Muscle of arm (tissue), 12 donors: ENCODE results near the gene TM9SF3. TPM values are rescaled to one million over a fixed set of nuclear protein-coding genes. Genes with fewer than 3 reads are reported as not detected.

Experiments used
- DNase-seq: peaks from one replicate; pipeline ENCODE4 v3.0.0-alpha.2; 2013
- polyA plus RNA-seq, 12 donors: library from polyadenylated mRNA; unstranded; fragments of 120-200 nt; gene quantifications; one replicate each; pipeline ENCODE4 v1.2.1, GENCODE V29; 2013; ENCODE audit not compliant: insufficient read length in 12 of 12

TM9SF3 gene
- polyA plus RNA-seq, 12 donors = 82.7 to 149 (median 108) TPM; not detected in 1

DNA sequence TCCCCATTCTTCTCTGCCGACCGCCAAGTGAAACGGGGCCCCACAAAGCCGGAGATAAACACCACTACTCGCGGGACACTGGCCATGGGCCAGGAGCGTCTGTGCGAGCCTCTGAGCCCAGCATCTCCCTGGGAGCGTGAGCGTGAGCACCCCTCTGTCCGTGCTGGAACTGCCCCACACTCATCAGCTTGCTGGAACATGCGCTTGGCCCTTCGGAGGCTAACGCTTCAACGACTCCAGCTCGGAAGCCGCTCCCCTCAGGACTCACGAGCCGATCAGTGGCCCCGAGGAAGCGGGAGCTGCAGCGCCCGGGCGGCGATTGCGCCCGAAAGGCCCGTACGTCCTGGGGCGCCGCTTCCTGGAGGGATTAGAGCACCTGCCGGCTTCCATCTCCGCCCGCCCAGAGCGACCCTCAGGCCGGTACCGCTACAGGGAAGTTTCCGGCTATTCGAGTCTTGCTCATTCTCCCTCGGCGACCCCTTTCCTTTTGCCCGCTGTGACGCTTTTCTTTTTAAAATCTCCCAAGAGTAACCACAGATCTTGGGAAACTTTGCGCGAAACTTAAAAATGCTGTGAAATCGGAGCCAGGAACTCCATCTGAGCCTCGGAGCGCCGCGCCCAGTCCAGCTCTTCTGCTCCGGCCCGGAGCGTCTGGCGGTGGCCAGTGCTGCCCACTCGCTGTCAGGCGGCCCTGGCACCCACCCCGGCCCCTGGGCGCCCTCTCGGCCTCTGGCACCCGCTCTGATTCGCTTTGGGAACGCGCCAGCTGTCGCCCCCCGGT lies 74.1 kb downstream of the TM9SF3 start:
- DNase-seq = peak; percentile 15

- peak; percentile 16 for DNase-seq
Observed at GRCh38 chr10:96511044-96511945, 75.5 kb downstream of the TM9SF3 start.

- no peak for DNase-seq
Observed at GRCh38 chr10:96509017-96509641, 77.7 kb downstream of the TM9SF3 start.

GRCh38 chr10:96507044-96507443 lies 79.8 kb downstream of the TM9SF3 start:
- DNase-seq = no peak

DNA sequence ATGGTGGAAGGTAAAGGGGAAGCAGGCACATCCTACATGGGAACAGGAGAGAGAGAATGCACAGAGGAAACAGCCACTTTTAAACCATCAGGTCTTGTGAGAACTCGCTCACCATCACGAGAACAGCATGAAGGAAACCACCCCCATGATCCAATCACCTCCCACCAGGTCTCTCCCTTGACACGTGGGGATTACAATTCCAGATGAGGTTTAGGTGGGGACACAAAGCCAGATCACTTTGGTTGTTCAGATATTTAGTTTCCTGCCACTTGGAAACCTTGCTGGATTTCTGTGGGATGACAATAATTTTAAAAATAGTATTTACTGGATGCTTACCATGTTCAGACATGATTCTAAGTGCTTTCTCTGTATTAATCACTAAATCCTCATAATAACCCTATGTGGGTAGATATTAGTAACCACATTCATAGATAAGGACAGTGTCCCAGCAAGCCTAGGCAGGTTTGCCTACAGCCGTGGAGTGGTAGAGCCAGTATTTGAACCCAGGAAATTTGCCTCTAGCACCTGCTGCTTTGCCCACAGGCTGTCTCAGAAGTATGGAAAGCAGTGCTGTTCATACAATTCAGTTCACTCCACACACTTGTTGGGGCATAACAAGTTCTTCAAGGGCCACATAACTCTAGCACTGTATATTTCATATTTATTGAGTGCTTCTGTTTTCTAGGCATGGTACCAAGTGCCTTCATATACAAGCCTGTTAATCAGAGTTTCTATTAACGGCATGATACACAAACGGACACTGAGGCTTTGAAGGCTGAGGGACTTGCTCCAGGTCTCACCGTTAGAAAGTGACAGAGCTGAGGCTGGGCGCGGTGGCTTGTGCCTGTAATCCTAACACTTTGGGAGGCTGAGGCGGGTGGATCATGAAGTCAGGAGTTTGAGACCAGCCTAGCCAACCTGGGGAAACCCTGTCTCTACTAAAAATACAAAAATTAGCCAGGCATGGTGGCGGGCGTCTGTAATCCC lies 81.4 kb downstream of the TM9SF3 start:
- no peak for DNase-seq

DNA sequence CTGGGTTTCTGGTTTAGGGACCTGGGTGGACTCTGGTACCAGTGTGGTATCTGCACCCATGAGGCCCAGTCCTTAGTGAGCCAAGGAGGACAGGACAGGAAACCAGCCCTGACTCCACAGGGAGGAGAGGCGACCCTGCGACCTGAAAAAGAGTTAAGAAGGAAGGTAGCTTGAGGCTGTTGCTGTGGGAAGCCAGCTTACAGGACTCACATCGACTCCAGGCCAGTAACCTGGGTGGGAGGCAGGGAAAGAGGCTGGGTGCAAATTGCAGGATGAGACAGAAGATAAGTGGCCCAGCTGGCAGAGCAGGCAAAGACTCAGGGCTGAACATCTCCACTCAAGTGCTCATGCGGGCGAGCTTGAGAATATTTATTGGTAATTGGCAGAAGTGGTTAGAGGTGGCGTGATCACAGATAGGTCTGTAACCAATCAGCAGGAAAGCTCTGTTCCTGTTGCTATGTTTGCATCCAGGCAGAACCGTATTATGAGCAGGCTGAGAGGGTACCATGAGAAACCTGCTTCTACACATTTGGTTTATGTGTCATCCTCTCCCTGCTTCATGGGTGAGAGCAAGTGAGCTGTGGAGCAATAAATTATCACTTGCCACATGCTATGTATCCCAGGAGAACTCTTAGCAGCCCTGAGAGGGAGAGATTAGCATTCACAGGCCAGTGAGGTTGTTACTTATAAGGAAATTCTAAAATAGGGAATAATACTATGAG lies 84.1 kb downstream of the TM9SF3 start:
- DNase-seq = no peak

DNA sequence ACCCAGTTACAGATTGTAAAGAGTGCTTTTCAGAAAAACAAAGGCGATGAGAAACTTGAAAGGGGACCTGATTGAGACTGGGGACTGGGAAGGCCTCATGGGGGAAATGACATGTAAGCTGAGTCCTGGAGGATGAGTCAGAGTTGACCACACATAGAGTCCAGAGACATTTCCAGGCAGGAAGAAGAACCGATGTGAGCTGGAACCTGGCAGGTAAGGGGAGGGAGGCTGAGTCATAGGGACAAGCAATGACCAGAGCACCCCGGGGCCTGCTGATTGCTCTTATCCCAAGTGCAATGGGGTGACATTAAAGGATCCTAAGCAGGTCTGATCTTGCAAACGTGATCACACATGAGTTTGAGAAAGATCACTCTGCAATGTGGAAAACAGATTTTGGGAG lies 84.8 kb downstream of the TM9SF3 start:
- DNase-seq = no peak

GRCh38 chr10:96500519-96500918 lies 86.3 kb downstream of the TM9SF3 start:
- no peak for DNase-seq

DNA sequence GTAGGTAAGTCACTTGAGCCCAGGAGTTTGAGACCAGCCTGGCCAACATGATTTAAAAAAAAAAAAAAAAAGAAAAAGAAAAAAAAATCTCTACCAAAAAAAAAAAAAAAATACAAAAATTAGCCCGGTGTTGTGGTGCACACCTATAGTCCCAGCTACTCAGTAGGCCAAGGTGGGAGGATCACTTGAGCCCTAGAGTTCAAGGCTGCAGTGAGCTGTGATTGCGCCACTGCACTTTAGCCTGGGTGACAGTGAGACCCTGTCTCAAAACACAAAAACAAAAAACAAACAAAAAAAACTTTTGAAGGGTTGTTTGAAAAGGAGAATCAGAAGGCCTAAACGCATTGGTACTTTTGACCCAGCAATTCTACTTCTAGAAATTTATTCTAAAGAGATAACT lies 86.8 kb downstream of the TM9SF3 start:
- DNase-seq = no peak

GRCh38 chr10:96497391-96497790 lies 89.4 kb downstream of the TM9SF3 start:
- DNase-seq = no peak

DNA sequence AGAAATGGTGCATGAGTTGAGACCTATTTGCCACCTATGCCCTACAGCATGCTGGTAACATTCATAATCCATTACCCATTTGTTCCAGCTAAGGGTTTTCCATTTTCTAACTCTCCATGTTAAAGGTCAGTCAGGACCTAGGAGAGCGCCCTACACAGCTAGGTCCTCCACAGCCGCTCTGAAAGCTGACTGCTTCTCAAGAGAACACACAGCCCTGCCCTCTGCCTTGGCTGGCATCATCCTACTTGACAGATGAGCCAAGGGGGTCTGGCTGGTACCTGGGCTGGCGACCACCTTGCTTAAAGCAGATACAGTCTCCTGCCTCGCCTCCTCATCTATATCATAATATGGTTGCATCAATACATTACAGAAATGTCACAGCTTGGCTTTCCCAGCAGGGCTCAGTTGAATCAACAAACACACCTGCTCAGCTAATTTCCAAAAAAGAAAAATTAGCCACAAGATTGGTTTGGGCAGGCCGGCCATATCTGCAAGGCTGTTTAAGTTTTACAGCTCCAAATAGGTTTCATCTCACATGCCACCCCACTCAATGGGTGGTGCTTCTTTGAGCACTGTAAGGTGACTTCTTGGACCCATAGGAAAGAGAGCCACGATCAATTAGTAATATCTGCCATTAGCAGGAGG lies 90.4 kb downstream of the TM9SF3 start:
- no peak for DNase-seq

DNA sequence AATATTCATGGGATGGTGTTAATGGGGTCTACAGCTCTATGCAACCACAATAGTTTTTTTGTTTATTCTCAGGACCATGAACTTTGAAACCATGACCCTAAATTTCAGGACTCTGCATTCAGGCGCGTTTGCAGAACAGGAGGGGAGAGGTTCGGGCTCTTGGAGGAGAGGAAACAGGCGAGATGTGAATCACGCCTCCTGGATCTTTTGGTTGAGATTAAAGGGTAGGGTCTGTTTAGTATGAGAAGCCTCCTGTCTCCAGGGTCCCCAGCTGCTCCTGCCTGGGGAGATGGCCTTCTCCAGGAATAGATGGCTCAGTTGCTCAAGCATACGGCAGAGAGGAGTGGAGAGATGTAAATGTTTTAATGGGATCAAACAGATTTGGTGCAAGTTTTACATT lies 91.3 kb downstream of the TM9SF3 start:
- no peak for DNase-seq

GRCh38 chr10:96494694-96495093 lies 92.1 kb downstream of the TM9SF3 start:
- no peak for DNase-seq

GRCh38 chr10:96493871-96494525 lies 92.8 kb downstream of the TM9SF3 start:
- no peak for DNase-seq

DNA sequence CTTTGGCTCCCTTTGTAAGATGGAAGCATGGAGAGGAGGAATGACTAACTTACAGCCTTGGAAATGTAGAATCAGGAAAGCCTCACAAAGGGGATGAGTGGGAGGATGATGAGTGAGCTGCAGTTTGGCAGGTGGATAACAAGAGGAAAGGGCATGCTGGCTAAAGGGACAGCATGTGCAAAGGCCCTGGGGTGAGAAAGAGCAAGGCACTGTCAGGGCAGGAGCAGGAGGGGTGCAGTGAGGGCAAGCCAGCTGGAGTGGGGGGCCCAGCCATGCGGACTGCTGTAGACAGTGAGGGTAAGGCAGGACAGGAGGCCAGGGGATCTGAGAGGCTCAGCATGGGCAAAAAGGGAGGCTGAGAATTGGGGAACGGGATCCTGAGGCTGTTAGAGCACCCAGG lies 93.6 kb downstream of the TM9SF3 start:
- DNase-seq = no peak

GRCh38 chr10:96491303-96491702 lies 95.5 kb downstream of the TM9SF3 start:
- no peak for DNase-seq

GRCh38 chr10:96488161-96488935 lies 98.5 kb downstream of the TM9SF3 start:
- DNase-seq = no peak

DNA sequence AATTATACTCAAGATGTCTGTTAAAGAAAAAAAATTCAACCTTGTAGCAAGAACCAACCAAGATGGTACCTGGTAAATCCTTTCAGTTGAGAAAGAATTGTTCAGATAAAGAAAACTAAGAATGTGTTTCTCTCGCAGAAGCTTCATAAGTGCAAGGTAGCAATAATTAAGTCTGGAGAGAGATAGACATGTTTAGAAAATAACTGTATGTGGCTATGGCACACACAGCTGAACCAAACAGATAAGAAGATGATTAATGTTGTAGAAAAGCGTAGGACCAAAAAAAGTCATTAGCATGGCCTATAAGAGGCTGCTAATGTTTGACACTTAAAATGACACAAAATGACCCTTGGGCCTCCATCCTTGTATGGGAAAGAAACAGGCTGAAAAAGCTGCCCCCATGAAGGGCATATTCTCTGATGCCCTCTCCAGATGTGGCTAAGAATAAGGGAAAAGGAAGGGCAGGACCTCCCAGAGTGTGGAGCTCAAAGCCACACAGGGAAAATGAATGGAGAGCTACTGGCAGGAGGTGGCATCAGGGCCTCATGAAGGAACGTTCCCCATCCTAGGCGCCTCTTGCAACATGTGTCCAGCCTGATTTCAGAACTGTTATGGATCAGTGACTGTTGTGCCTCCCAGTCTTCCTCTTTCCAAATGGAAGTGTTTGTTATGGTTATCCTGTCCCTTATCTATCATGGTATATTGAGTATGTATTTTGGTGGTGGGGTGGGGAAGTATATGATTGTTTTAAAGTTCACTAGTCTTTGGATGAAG lies 103.8 kb downstream of the TM9SF3 start:
- DNase-seq = no peak
